Endothelial cell of umbilical vein (primary cell): ENCODE measurements around the gene C15orf61. TPM values are rescaled to one million over a fixed set of nuclear protein-coding genes. Genes with fewer than 3 reads are reported as not detected.

ENCODE experiments used
- BruUV-seq: library from RNA; stranded (reverse); fragments of 400-500 nt; replicated peaks from 2 replicates; lab custom pipeline; 2021; lab: Mats Ljungman, UMichigan
- CTCF ChIA-PET: fragments of 300-600, 350-600 bp; sonication (Branson Sonifier 250); formaldehyde crosslinking; loops from one replicate; lab custom pipeline; 2021; ENCODE audit warnings: antibody characterized with exemption, inconsistent platforms; lab: Charles Lee
- POLR2A ChIA-PET: fragments of 300-600, 350-600 bp; sonication (Branson Sonifier 250); formaldehyde crosslinking; loops from one replicate; lab custom pipeline; 2021; ENCODE audit warnings: antibody characterized with exemption, inconsistent platforms; lab: Charles Lee
- DNase-seq: peaks from one replicate; pipeline ENCODE4 v3.0.0-alpha.2; 2011; ENCODE audit warnings: low read depth, low spot score
- FAIRE-seq: peaks from 2 replicates; lab custom pipeline; 2011; peaks lifted over from hg19 to GRCh38; lab: Jason Lieb, UNC
- H2AFZ ChIP-seq: 2 replicates; pipeline ENCODE4 v1.6.0; 2012; ENCODE audit warnings: low read depth, low read length, control low read depth, inconsistent platforms
- H3K27ac ChIP-seq: 2 replicates; pipeline ENCODE4 v1.5.1; 2011; ENCODE audit warnings: low read depth, mild to moderate bottlenecking, control low read depth, low read length, moderate library complexity; ENCODE audit not compliant: insufficient read depth
- H3K27me3 ChIP-seq, 2 experiments: 2 replicates each; pipeline versions ENCODE4 v1.6.0 to v1.6.1; 2011; ENCODE audit warnings: low read length in 2 of 2, mixed read lengths in 1 of 2; ENCODE audit not compliant: control insufficient read depth in 2 of 2, insufficient read depth in 2 of 2
- H3K36me3 ChIP-seq, 2 experiments: 2 replicates in 1 of 2; 3 replicates in 1 of 2; pipeline ENCODE4 v1.5.1; 2011; ENCODE audit warnings: low read length in 2 of 2, mild to moderate bottlenecking in 1 of 2, moderate library complexity in 1 of 2; ENCODE audit not compliant: control insufficient read depth in 2 of 2, insufficient read depth in 2 of 2; ENCODE audit errors: extremely low read depth in 1 of 2
- H3K4me1 ChIP-seq: 3 replicates; pipeline ENCODE4 v1.5.1; 2011; ENCODE audit warnings: mild to moderate bottlenecking, low read length; ENCODE audit not compliant: control insufficient read depth, insufficient read depth; ENCODE audit errors: extremely low read depth
- H3K4me2 ChIP-seq: 2 replicates; pipeline ENCODE4 v1.6.1; 2011; ENCODE audit warnings: low read length, control low read depth, mixed read lengths; ENCODE audit not compliant: insufficient read depth
- H3K4me3 ChIP-seq, 3 experiments: fragments of 200-600 bp in 1 of 3; sonication (generic), shearing (Covaris generic) in 1 of 3; replicated peaks in 1 of 3; 2 replicates each; pipeline ENCODE4 v1.5.1; 2011 to 2016; ENCODE audit warnings: control low read depth in 3 of 3, low read length in 3 of 3, mild to moderate bottlenecking in 2 of 3, inconsistent platforms in 1 of 3, low read depth in 1 of 3, moderate library complexity in 1 of 3; ENCODE audit not compliant: insufficient read depth in 1 of 3
- H3K79me2 ChIP-seq: 2 replicates; pipeline ENCODE4 v1.6.0; 2012; ENCODE audit warnings: low read length, inconsistent platforms; ENCODE audit not compliant: control insufficient read depth, insufficient read depth
- H3K9ac ChIP-seq: replicated peaks from 2 replicates; pipeline ENCODE3; 2011; ENCODE audit warnings: low read length, control low read depth; ENCODE audit not compliant: insufficient read depth; ENCODE audit errors: extremely low read depth
- H3K9me1 ChIP-seq: replicated peaks from 3 replicates; pipeline ENCODE4 v1.6.0; 2011; ENCODE audit warnings: mild to moderate bottlenecking, low read length; ENCODE audit not compliant: control insufficient read depth, insufficient read depth; ENCODE audit errors: extremely low read depth
- H3K9me3 ChIP-seq: replicated peaks from 2 replicates; pipeline ENCODE4 v1.5.1; 2012; ENCODE audit warnings: low read length, inconsistent platforms; ENCODE audit not compliant: control insufficient read depth, insufficient read depth
- H4K20me1 ChIP-seq: replicated peaks from 2 replicates; pipeline ENCODE3; 2011; ENCODE audit warnings: mild to moderate bottlenecking, low read length; ENCODE audit not compliant: control insufficient read depth, insufficient read depth; ENCODE audit errors: extremely low read depth
- EZH2 ChIP-seq: IDR thresholded peaks from 2 replicates; pipeline ENCODE4 v1.6.1; 2012; ENCODE audit warnings: borderline replicate concordance, low read depth, mild to moderate bottlenecking, moderate library complexity, low read length, inconsistent platforms; ENCODE audit not compliant: severe bottlenecking
- FOS ChIP-seq: IDR thresholded peaks from 2 replicates; pipeline ENCODE4 v1.6.1; 2011; ENCODE audit warnings: mild to moderate bottlenecking, low read length, moderate library complexity, borderline replicate concordance; ENCODE audit not compliant: insufficient read depth
- GATA2 ChIP-seq: IDR thresholded peaks from 2 replicates; pipeline ENCODE4 v1.7.0; 2011; ENCODE audit warnings: low read depth, mild to moderate bottlenecking, moderate library complexity, mixed read lengths, low read length; ENCODE audit not compliant: insufficient read length, insufficient read depth
- JUN ChIP-seq: IDR thresholded peaks from 2 replicates; pipeline ENCODE4 v1.6.1; 2011; ENCODE audit warnings: borderline replicate concordance, low read depth; ENCODE audit not compliant: insufficient read length, insufficient read depth
- MAX ChIP-seq: IDR thresholded peaks from 2 replicates; pipeline ENCODE4 v1.6.1; 2011; ENCODE audit not compliant: insufficient read depth, insufficient read length
- MYC ChIP-seq: IDR thresholded peaks from one replicate; pipeline ENCODE4 v1.6.1; 2011; ENCODE audit warnings: mild to moderate bottlenecking, low read depth, low read length
- POLR2A ChIP-seq: IDR thresholded peaks from 2 replicates; pipeline ENCODE4 v1.6.1; 2012; ENCODE audit warnings: low read depth, mild to moderate bottlenecking, control low read depth, low read length
- POLR2AphosphoS5 ChIP-seq: IDR thresholded peaks from 2 replicates; pipeline ENCODE4 v1.6.1; 2012; ENCODE audit warnings: low read depth, mild to moderate bottlenecking, control low read depth, low read length, moderate library complexity; ENCODE audit not compliant: insufficient read depth
- dilution Hi-C: fragments of 300-500 bp; cut with MboI; formaldehyde crosslinking; loops from one replicate; pipeline ENCODE4 v1.15.0; 2019; ENCODE audit warnings: low sequenced_read_pairs; ENCODE audit not compliant: extremely low pct_ligation_motif_present
- intact Hi-C: fragments of 100-400 bp; cut with micrococcal nuclease; formaldehyde crosslinking; loops from one replicate; pipeline ENCODE4 v1.10.0; 2022
- polyA plus RNA-seq, 4 experiments: library from polyadenylated mRNA; depleted of rRNA in 3 of 4; stranded (reverse) in 3 of 4; unstranded in 1 of 4; fragments of >200 nt; gene quantifications; 2 replicates each; pipeline versions ENCODE4 v1.2.1 to v1.2.3, GENCODE V29; 2011 to 2012; ENCODE audit warnings: missing spikeins in 1 of 4
- total RNA-seq: library from RNA; stranded (reverse); gene quantifications from 2 replicates; pipeline ENCODE4 v1.2.3, GENCODE V29; 2021
- TF ChIP-seq, protein P1 (sequence below), 2 donors: IDR thresholded peaks; 1 replicate in 1 of 2; 2 replicates in 1 of 2; pipeline ENCODE4 v1.5.1; 2011; ENCODE audit warnings: low read length in 2 of 2, mild to moderate bottlenecking in 2 of 2, moderate library complexity in 2 of 2, control low read depth in 1 of 2, inconsistent platforms in 1 of 2, low read depth in 1 of 2; ENCODE audit not compliant: insufficient read depth in 1 of 2; ENCODE audit errors: extremely low read depth in 1 of 2

C15orf61 gene
- total and polyA plus RNA-seq, 2 donors (not counting 3 experiments of a cell fraction or from before 2014, with no cell fraction given): 3.2 to 4.1 TPM

DNA sequence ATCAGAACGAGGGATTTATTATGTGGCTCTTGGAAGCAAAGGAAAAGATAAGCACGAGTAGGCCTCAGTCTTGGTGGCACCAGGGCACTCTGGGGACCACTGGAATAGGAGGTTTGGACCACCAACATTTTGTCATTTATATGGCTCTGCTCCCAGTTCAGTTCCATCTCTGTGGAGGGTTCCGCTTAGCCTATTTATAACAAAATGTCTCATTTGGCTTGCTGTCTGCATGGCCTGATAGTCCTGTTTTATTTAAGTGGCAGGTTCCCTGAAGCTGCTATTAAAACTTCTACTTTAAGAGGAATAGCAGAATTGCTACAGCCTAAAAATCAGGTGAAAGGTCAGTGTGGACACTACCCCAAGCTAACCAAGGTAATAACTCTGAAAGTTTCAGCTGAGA is 48.7 kb downstream of the C15orf61 start:
- Histone ChIP-seq H3K9ac (no peak overlapping the region), H3K27me3 (no peaks in the 10 kb centered on the region), H3K9me3 (no peaks in the 10 kb centered on the region), H3K4me1 (no peaks in the 10 kb centered on the region), H3K79me2 (no peaks in the 10 kb centered on the region), H3K4me2 (no peak overlapping the region), H3K4me3 (no peak overlapping the region), H3K36me3 (no peaks in the 10 kb centered on the region), H3K27ac (no peak overlapping the region), H3K9me1 (no peaks in the 10 kb centered on the region), H4K20me1 (no peaks in the 10 kb centered on the region), H2AFZ (no peak overlapping the region)
- no peak for DNase-seq
- FAIRE-seq: no peak
- POLR2A ChIA-PET: no interaction called here
- dilution Hi-C loops: no loop called here
- intact Hi-C loops: no loop called here
- BruUV-seq: no TSS peak
- CTCF ChIA-PET: no interaction called here
- no peak for TF ChIP-seq JUN
- no peak for TF ChIP-seq MAX
- TF ChIP-seq MYC: no peak
- TF ChIP-seq EZH2: no peak
- no peak for TF ChIP-seq POLR2A
- TF ChIP-seq, protein P1, sequence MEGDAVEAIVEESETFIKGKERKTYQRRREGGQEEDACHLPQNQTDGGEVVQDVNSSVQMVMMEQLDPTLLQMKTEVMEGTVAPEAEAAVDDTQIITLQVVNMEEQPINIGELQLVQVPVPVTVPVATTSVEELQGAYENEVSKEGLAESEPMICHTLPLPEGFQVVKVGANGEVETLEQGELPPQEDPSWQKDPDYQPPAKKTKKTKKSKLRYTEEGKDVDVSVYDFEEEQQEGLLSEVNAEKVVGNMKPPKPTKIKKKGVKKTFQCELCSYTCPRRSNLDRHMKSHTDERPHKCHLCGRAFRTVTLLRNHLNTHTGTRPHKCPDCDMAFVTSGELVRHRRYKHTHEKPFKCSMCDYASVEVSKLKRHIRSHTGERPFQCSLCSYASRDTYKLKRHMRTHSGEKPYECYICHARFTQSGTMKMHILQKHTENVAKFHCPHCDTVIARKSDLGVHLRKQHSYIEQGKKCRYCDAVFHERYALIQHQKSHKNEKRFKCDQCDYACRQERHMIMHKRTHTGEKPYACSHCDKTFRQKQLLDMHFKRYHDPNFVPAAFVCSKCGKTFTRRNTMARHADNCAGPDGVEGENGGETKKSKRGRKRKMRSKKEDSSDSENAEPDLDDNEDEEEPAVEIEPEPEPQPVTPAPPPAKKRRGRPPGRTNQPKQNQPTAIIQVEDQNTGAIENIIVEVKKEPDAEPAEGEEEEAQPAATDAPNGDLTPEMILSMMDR (IDR thresholded peaks at IDR 0.05; ENCODE audit: extremely low read depth in 1 of 2, insufficient read depth in 1 of 2, low read depth in 1 of 2, low read length in 2 of 2): no peak
- TF ChIP-seq POLR2AphosphoS5: no peak
- TF ChIP-seq GATA2: no peak
- TF ChIP-seq FOS: no peak
